ENCODE results near the gene VWF. TPM values are rescaled to one million over a fixed set of nuclear protein-coding genes. Genes with fewer than 3 reads are reported as not detected.

The VWF gene
- total and polyA plus RNA-seq, 2 experiments from 2014 or later: 0.42 to 0.56 TPM

- no peaks in the 10 kb centered on the region for H3K27me3 Mint-ChIP-seq (ENCODE audit: insufficient read depth, low read depth, poor library complexity)
- Histone ChIP-seq H3K27me3 (ENCODE audit: insufficient read depth) (no peaks in the 10 kb centered on the region), H3K4me2 (no peak overlapping the region), H3K4me3 (no peak overlapping the region), H4K20me1 (replicated peaks; ENCODE audit: insufficient read depth) (no peaks in the 10 kb centered on the region), H2AFZ (0 out of 2 replicates have a peak overlapping the region, but pooled peaks have one; percentile 34), H3K36me3 (ENCODE audit: insufficient read depth) (no peaks in the 10 kb centered on the region), H3K4me1 (ENCODE audit: insufficient read depth) (no peaks in the 10 kb centered on the region), H3K27ac (ENCODE audit: low read depth) (no peak overlapping the region), H3K9me2 (ENCODE audit: insufficient read depth) (0 out of 2 replicates have a peak, but pooled peaks cover 3% of the 10 kb centered on the region), H3F3A (replicated peaks; ENCODE audit: low read depth) (no peaks in the 10 kb centered on the region), H3K79me2 (replicated peaks; ENCODE audit: insufficient read depth) (no peaks in the 10 kb centered on the region)
- TF ChIP-seq CTCF (conservative IDR thresholded peaks at IDR 0.05; ENCODE audit: low read depth in 2 of 2): peak in 1 of 2 experiments; percentile 61; a peak in 3 of 4 replicates
- TF ChIP-seq EZH2 (IDR thresholded peaks at IDR 0.05; ENCODE audit: low read depth, unreplicated experiment): no peak
- H3K4me3 Mint-ChIP-seq: no peak overlapping the region
- no peaks in the 10 kb centered on the region for H3K9me3 Mint-ChIP-seq
- no peaks in the 10 kb centered on the region for H3K4me1 Mint-ChIP-seq
- no peak overlapping the region for H3K27ac Mint-ChIP-seq
- DNase-seq (ENCODE audit: low spot score) (peak; percentile 30), ATAC-seq (no peak; the same call in 2 of the 3 replicates)
- H3K36me3 Mint-ChIP-seq (ENCODE audit: low read depth): no peaks in the 10 kb centered on the region
These were observed 74.5 kb downstream of the VWF start for GRCh38 chr12:6049992-6050391.

GRCh38 chr12:6049587-6049986 is 74.9 kb downstream of the VWF start:
- Mint-ChIP-seq H3K9me3 (no peaks in the 10 kb centered on the region), H3K36me3 (ENCODE audit: low read depth) (no peaks in the 10 kb centered on the region), H3K4me3 (no peak overlapping the region), H3K27ac (no peak overlapping the region), H3K27me3 (ENCODE audit: insufficient read depth, low read depth, poor library complexity) (no peaks in the 10 kb centered on the region), H3K4me1 (no peaks in the 10 kb centered on the region)
- no peaks in the 10 kb centered on the region for H3F3A ChIP-seq (replicated peaks; ENCODE audit: low read depth)
- DNase-seq (ENCODE audit: low spot score): no peak
- no peak overlapping the region for H3K4me3 ChIP-seq
- no peaks in the 10 kb centered on the region for H3K27me3 ChIP-seq (ENCODE audit: insufficient read depth)
- H4K20me1 ChIP-seq (replicated peaks; ENCODE audit: insufficient read depth): no peaks in the 10 kb centered on the region
- no peaks in the 10 kb centered on the region for H3K79me2 ChIP-seq (replicated peaks; ENCODE audit: insufficient read depth)
- no peak overlapping the region for H3K4me2 ChIP-seq
- ATAC-seq: no peak
- H3K9me2 ChIP-seq (ENCODE audit: insufficient read depth): 0 out of 2 replicates have a peak, but pooled peaks cover 3% of the 10 kb centered on the region
- H3K4me1 ChIP-seq (ENCODE audit: insufficient read depth): no peaks in the 10 kb centered on the region
- no peak overlapping the region for H3K27ac ChIP-seq (ENCODE audit: low read depth)
- 0 out of 2 replicates have a peak overlapping the region, but pooled peaks have one; percentile 34 for H2AFZ ChIP-seq
- no peaks in the 10 kb centered on the region for H3K36me3 ChIP-seq (ENCODE audit: insufficient read depth)
- TF ChIP-seq STAT1 (IDR thresholded peaks at IDR 0.05; ENCODE audit: unreplicated experiment) (no peak), ZNF462 (CRISPR knock-in tag; IDR thresholded peaks at IDR 0.05) (no peak), REST (IDR thresholded peaks at IDR 0.05; ENCODE audit: unreplicated experiment) (no peak), NANOG (IDR thresholded peaks at IDR 0.05; ENCODE audit: borderline replicate concordance) (no peak), POLR2AphosphoS5 (IDR thresholded peaks at IDR 0.05; ENCODE audit: low read depth) (no peak), ZNF331 (CRISPR knock-in tag; IDR thresholded peaks at IDR 0.05; ENCODE audit: low read depth) (no peak), JUNB (IDR thresholded peaks at IDR 0.05; ENCODE audit: unreplicated experiment) (no peak), CREB1 (CRISPR knock-in tag; IDR thresholded peaks at IDR 0.05; ENCODE audit: low read depth) (no peak), EZH2phosphoT487 (IDR thresholded peaks at IDR 0.05; ENCODE audit: unreplicated experiment) (no peak)
